ENCODE data around the gene FCER2. TPM values are rescaled to one million over a fixed set of nuclear protein-coding genes. Genes with fewer than 3 reads are reported as not detected.

Gene FCER2
- total RNA-seq, 1 experiment from 2014 or later = 0.15 TPM

DNA sequence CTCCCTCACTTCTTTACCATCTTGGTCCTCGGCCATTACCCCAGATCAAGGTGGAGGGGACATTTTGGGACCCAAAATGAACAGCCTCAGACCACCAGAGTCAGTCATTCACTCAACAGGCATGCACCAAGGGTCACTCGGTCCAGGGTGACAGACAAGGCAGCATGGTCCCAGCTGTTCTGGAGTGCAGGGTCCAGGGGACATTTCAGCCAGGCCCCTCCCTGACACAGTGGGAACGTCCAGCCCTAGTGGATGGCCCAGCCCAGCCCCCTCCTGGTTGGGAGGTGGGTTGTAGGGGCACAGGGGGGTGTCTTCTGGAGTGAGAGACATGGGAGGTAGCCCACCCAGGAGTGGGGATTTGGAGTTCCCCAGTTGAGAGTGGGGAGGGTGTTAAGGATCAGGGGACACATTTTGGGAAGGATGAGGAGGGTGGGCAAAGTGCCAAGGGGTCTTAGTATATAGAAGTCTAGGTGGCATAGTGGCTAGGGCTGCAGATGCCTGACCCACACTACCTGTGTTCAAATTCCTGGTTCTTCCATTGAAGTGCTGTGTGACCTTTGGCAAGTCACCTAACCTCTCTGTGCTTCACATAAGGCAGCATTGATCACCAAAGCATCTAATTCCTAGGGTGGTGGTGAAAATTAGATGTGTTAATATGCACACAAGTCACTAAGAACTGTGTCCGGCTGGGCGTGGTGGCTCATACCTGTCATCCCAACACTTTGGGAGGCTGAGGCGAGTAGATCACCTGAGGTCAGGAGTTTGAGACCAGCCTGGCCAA lies 2.5 kb upstream of the FCER2 start:
- POLR2A ChIA-PET = no interaction called here
- Histone ChIP-seq H3K27me3 (ENCODE audit: control insufficient read depth, insufficient read depth, low read length) (no peaks in the 10 kb centered on the region), H3K27ac (ENCODE audit: low read length) (no peak overlapping the region), H3K9me3 (ENCODE audit: control insufficient read depth, insufficient read depth, low read depth, low read length) (no peaks in the 10 kb centered on the region), H3K36me3 (ENCODE audit: control insufficient read depth, insufficient read depth, low read length) (no peaks in the 10 kb centered on the region), H3K4me3 (ENCODE audit: low read depth in 2 of 2, low read length in 2 of 2) (no peak overlapping the region), H3K4me1 (ENCODE audit: control insufficient read depth, insufficient read depth, low read length) (no peaks in the 10 kb centered on the region)
- intact Hi-C loops (cut with micrococcal nuclease; ENCODE audit: unreplicated experiment) = no loop called here
- DNase-seq (ENCODE audit: low read depth, low spot score) (no peak), ATAC-seq (no peak)
- BruUV-seq (replicated peaks) = no TSS peak
- CTCF ChIA-PET = no interaction called here
- in situ Hi-C loops (cut with HindIII; ENCODE audit: low pct_unique_long_range_greater_than_20kb, low sequenced_read_pairs) = no loop called here
- TF ChIP-seq CTCF (IDR thresholded peaks at IDR 0.05) (no peak), POLR2AphosphoS5 (IDR thresholded peaks at IDR 0.05; ENCODE audit: low read depth, low read length) (no peak), TCF7L2 (IDR thresholded peaks at IDR 0.05; ENCODE audit: low read depth, low read length) (no peak), SIN3A (IDR thresholded peaks at IDR 0.05; ENCODE audit: borderline replicate concordance, insufficient read depth, low read depth, low read length) (no peak)
- TF ChIP-seq, protein P1, sequence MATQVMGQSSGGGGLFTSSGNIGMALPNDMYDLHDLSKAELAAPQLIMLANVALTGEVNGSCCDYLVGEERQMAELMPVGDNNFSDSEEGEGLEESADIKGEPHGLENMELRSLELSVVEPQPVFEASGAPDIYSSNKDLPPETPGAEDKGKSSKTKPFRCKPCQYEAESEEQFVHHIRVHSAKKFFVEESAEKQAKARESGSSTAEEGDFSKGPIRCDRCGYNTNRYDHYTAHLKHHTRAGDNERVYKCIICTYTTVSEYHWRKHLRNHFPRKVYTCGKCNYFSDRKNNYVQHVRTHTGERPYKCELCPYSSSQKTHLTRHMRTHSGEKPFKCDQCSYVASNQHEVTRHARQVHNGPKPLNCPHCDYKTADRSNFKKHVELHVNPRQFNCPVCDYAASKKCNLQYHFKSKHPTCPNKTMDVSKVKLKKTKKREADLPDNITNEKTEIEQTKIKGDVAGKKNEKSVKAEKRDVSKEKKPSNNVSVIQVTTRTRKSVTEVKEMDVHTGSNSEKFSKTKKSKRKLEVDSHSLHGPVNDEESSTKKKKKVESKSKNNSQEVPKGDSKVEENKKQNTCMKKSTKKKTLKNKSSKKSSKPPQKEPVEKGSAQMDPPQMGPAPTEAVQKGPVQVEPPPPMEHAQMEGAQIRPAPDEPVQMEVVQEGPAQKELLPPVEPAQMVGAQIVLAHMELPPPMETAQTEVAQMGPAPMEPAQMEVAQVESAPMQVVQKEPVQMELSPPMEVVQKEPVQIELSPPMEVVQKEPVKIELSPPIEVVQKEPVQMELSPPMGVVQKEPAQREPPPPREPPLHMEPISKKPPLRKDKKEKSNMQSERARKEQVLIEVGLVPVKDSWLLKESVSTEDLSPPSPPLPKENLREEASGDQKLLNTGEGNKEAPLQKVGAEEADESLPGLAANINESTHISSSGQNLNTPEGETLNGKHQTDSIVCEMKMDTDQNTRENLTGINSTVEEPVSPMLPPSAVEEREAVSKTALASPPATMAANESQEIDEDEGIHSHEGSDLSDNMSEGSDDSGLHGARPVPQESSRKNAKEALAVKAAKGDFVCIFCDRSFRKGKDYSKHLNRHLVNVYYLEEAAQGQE (IDR thresholded peaks at IDR 0.05; ENCODE audit: insufficient read depth in 1 of 2, low read depth in 2 of 2, low read length in 1 of 2) = no peak

DNA sequence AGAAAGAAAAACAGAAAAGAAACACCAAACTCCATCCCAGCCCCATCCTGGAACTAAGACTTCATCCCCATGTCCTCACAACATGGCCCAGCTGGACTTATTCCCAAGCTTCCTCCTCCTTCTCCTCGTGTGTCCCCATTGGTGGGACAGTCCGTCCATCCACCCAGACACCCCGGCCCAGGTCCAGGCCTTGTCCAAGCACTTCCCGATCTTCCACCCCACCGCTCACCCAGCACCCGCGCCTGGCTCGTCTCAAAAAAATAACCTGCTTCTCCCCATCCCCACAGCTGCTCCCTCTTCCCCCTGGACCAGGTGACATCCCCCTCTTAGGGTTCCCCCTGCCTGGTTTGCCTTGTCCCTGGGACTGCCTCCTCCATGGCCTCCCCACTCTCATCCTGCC lies 1.4 kb upstream of the FCER2 start:
- DNase-seq (ENCODE audit: low read depth, low spot score) (no peak), ATAC-seq (no peak)
- H3K9me3 ChIP-seq (ENCODE audit: control insufficient read depth, insufficient read depth, low read depth, low read length) = no peaks in the 10 kb centered on the region
- CTCF ChIA-PET = no interaction called here
- H3K4me3 ChIP-seq (ENCODE audit: low read depth in 2 of 2, low read length in 2 of 2) = no peak overlapping the region
- intact Hi-C loops (cut with micrococcal nuclease; ENCODE audit: unreplicated experiment) (no loop called here), in situ Hi-C loops (cut with HindIII; ENCODE audit: low pct_unique_long_range_greater_than_20kb, low sequenced_read_pairs) (no loop called here)
- no peaks in the 10 kb centered on the region for H3K4me1 ChIP-seq (ENCODE audit: control insufficient read depth, insufficient read depth, low read length)
- POLR2A ChIA-PET = no interaction called here
- H3K27me3 ChIP-seq (ENCODE audit: control insufficient read depth, insufficient read depth, low read length) = no peaks in the 10 kb centered on the region
- TF ChIP-seq, protein P1 (IDR thresholded peaks at IDR 0.05; ENCODE audit: insufficient read depth in 1 of 2, low read depth in 2 of 2, low read length in 1 of 2) = no peak
- TF ChIP-seq SIN3A (IDR thresholded peaks at IDR 0.05; ENCODE audit: borderline replicate concordance, insufficient read depth, low read depth, low read length) (no peak), TCF7L2 (IDR thresholded peaks at IDR 0.05; ENCODE audit: low read depth, low read length) (no peak), CTCF (IDR thresholded peaks at IDR 0.05) (no peak), POLR2AphosphoS5 (IDR thresholded peaks at IDR 0.05; ENCODE audit: low read depth, low read length) (no peak)
- no peak overlapping the region for H3K27ac ChIP-seq (ENCODE audit: low read length)
- H3K36me3 ChIP-seq (ENCODE audit: control insufficient read depth, insufficient read depth, low read length) = no peaks in the 10 kb centered on the region
- BruUV-seq (replicated peaks) = no TSS peak
